Stimulated activated CD8-positive, alpha-beta memory T cell treated with anti-CD3 and anti-CD28 coated beads, Interleukin-7, amount 100 ng/mL, for 4 hours (primary cell): ENCODE results near the gene UBASH3A.

Source experiments
- DNase-seq, 2 donors: peaks; one replicate each; pipeline ENCODE4 v3.0.0-alpha.2; 2020; ENCODE audit warnings: low read depth in 2 of 2

The UBASH3A gene

DNA sequence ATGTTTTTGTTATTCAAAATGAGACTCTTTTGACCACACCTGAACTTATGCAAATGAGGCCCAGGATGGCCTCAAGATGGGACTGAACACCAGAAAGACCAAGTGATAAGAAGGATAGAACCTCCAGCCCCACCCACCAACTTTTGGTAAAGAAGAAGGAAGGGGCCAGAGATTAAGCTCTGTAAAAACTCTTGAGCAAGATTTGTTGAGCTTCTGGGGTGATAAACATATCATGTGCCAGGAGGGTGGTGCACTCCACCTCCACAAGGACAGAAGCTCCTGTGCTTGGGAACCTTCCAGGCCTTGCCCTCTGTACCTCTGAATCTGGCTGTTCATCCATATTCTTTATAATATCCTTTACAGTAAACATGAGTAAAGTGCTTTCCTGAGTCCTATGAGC is 87.0 kb downstream of the UBASH3A start:
- no peak for DNase-seq

GRCh38 chr21:42491328-42491727 is 87.6 kb downstream of the UBASH3A start:
- no peak for DNase-seq

DNA sequence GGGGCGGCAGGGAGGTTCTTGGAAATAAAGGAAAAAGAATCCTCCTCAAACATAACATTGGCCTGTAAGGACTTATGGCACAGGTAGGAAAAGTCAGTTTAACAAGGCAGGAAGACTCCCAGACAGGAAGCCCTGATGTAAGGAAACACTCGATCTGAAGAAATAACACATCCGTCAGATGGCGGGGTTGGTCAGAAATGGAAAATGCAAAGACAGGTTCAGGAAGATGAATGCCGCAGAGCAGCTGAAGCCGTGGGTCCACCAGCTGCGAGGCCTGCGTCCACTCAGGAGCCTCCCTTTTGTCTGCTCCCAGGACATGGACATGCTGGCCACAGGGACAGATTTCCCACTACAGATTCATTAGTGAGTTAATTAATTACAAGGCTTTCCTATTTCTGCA is 88.5 kb downstream of the UBASH3A start:
- DNase-seq = no peak

DNA sequence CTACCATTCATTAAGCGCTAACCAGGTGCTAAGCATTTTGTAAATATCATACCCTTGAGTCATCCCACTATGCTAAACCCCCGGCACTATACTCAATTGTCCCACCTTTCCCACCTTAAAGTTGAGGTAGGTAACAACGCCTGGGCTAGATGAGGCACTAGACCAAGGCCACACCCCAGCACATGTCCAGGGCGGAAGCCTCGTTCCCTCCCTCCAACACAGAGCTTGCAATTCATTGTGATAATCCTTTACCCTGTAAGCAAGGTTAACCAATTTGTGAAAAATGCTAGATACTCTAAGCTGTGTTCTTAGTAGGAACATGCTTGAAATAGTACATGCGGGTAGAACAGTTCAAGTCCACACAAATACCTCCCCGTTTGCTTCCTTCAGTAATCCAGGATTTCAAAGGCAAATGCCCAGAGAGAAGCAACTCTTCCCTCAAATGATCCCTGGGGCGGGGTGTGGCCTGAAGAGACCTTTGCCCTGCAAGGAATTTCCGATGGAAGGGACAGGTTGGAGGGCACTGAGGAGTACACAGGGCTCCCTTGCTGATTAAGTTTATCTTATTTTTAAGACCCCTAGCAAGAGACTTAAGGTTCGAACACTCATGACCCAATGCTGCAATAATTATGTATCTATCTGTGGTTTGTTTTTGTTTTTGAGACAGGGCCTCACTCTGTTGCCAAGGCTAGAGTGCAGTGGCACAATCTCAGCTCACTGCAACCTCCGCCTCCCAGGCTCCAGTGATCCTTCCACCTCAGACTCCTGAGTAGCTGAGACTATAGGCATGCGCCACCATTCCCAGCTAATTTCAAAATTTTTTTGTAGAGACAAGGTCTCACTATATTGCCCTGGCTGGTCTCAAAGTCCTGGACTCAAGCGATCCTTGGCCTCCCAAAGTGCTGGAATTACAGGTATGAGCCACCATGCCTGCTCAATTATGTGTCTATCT is 89.7 kb downstream of the UBASH3A start:
- no peak for DNase-seq

GRCh38 chr21:42495027-42495426 is 91.3 kb downstream of the UBASH3A start:
- DNase-seq = no peak

- DNase-seq = no peak
Observed at GRCh38 chr21:42495765-42496119, 92.0 kb downstream of the UBASH3A start.

- peak; percentile 99 for DNase-seq
Observed at GRCh38 chr21:42496120-42496838, 92.6 kb downstream of the UBASH3A start, which contains the start of gene RSPH1. RSPH1 (minus strand) TSS chr21:42496224; CDS start chr21:42496186, 38 bp downstream.

DNA sequence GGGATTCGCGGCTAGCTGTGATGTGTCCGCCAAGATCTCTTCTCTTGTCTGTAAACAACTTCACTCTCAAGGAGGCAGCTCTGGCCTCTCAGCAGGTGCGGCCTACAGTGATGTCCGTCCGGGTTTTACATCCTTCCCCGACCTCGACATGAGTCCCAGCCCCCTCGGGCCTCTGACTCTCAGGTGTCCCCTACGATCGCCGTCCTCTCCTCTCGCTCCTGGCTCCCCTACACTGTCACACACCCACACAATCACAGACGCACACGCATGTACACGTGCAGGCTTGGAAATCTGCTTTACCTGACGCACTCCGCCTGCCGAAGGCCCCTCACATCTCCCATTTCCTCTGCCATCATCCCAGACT is 93.1 kb downstream of the UBASH3A start:
- DNase-seq = no peak
